Measurements from ENCODE around the gene CDK7. TPM values are rescaled to one million over a fixed set of nuclear protein-coding genes. Genes with fewer than 3 reads are reported as not detected.

The CDK7 gene
- total RNA-seq, 1 donor from 2014 or later = 29.6 TPM

GRCh38 chr5:69315972-69316371, 81.3 kb downstream of the CDK7 start:
- no peaks in the 10 kb centered on the region for H3K27me3 ChIP-seq (ENCODE audit: low read depth)
- no peak overlapping the region for H3K27ac ChIP-seq
- H3K36me3 ChIP-seq = peaks cover 37% of the 10 kb centered on the region
- DNase-seq (no peak), ATAC-seq (no peak)
- no peaks in the 10 kb centered on the region for H3K4me1 ChIP-seq
- intact Hi-C loops (cut with DNase I) = no loop called here
- TF ChIP-seq CTCF (IDR thresholded peaks at IDR 0.05) = no peak
- no peak overlapping the region for H3K4me3 ChIP-seq
- no peaks in the 10 kb centered on the region for H3K9me3 ChIP-seq

DNA sequence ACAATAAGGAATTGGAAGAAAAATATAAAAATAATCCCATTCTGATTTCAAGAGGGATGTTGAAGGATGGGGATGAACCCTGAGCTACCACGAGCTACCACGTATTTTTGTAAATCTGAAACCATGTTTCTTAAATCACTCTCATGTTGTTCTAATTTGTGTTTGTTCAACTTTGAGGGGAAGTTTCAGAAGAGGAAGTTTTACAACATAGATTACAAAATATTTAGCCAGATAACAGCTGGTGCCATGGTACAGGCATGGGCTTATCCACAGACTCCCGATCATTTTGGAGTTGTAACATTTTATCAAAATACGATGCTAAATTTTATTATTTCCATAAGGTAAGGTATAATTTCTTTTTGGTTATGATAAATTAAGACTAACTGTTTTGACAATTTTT, 82.7 kb downstream of the CDK7 start:
- intact Hi-C loops (cut with DNase I) = no loop called here
- H3K27me3 ChIP-seq (ENCODE audit: low read depth) = no peaks in the 10 kb centered on the region
- ATAC-seq (no peak), DNase-seq (no peak)
- TF ChIP-seq CTCF (IDR thresholded peaks at IDR 0.05) = no peak
- H3K4me3 ChIP-seq = no peak overlapping the region
- no peak overlapping the region for H3K27ac ChIP-seq
- peaks cover 30% of the 10 kb centered on the region for H3K36me3 ChIP-seq
- H3K4me1 ChIP-seq = no peaks in the 10 kb centered on the region
- H3K9me3 ChIP-seq = no peaks in the 10 kb centered on the region

- ATAC-seq = no peak
- Histone ChIP-seq H3K4me1 (no peaks in the 10 kb centered on the region), H3K36me3 (no peaks in the 10 kb centered on the region), H3K27ac (no peak overlapping the region), H3K4me3 (no peak overlapping the region), H3K9me3 (no peaks in the 10 kb centered on the region), H3K27me3 (ENCODE audit: low read depth) (no peaks in the 10 kb centered on the region)
- intact Hi-C loops (cut with DNase I) = no loop called here
- TF ChIP-seq CTCF (IDR thresholded peaks at IDR 0.05) = no peak
- no peak for DNase-seq
Measured at GRCh38 chr5:69326365-69326764, 91.7 kb downstream of the CDK7 start.

Other genes with a start within 250 kb of the CDK7 start
- gene SLC30A5, start 140.9 kb upstream of the CDK7 start, total RNA-seq = 62.7 TPM
- 4.4 TPM for gene CCNB1, start 67.7 kb upstream of the CDK7 start, total RNA-seq
- 2.9 TPM for gene CENPH, start 45.3 kb upstream of the CDK7 start, total RNA-seq
- 13.0 TPM for gene CCDC125, start 97.9 kb downstream of the CDK7 start, total RNA-seq
- 29.1 TPM for gene AK6, start 134.6 kb downstream of the CDK7 start, total RNA-seq
- gene TAF9, start 134.6 kb downstream of the CDK7 start, total RNA-seq = 35.7 TPM
- 19.5 TPM for gene RAD17, start 134.9 kb downstream of the CDK7 start, total RNA-seq
- gene MARVELD2, start 180.2 kb downstream of the CDK7 start, total RNA-seq = 26.2 TPM

All from lower lobe of right lung (tissue), 2 donors.